Esophagus squamous epithelium (tissue), 5 donors: ENCODE measurements around the gene SLC25A22. TPM values are rescaled to one million over a fixed set of nuclear protein-coding genes. Genes with fewer than 3 reads are reported as not detected.

ENCODE experiments used
- DNase-seq: peaks from one replicate; lab custom pipeline; 2025; lab: John Stamatoyannopoulos, UW
- H3K27ac ChIP-seq, 4 donors: fragments of 200-600 bp; sonication (generic); one replicate each; pipeline ENCODE4 v1.5.1; 2016 to 2019; ENCODE audit warnings: mild to moderate bottlenecking in 1 of 4
- H3K27me3 ChIP-seq, 4 donors: fragments of 200-600 bp; sonication (generic); 1 replicate in 3 of 4; 2 replicates in 1 of 4; pipeline versions ENCODE4 v1.5.1 to v1.6.0; 2017 to 2021; ENCODE audit warnings: antibody characterized with exemption in 1 of 4
- H3K36me3 ChIP-seq, 3 donors: fragments of 200-600 bp; sonication (generic); one replicate each; pipeline ENCODE4 v1.5.1; 2016 to 2019
- H3K4me1 ChIP-seq, 3 donors: fragments of 200-600 bp; sonication (generic); one replicate each; pipeline ENCODE4 v1.5.1; 2017 to 2019
- H3K4me3 ChIP-seq, 4 donors: fragments of 200-600 bp; sonication (generic); 1 replicate in 3 of 4; 2 replicates in 1 of 4; pipeline ENCODE4 v1.5.1; 2016 to 2019; ENCODE audit warnings: mild to moderate bottlenecking in 2 of 4, moderate library complexity in 1 of 4
- H3K9me3 ChIP-seq, 3 donors: fragments of 200-600 bp; sonication (generic); one replicate each; pipeline ENCODE4 v1.5.1; 2016 to 2019
- POLR2A ChIP-seq, 4 donors: fragments of 450-650 bp; IDR thresholded peaks; one replicate each; pipeline ENCODE4 v1.6.1; 2017; ENCODE audit warnings: antibody characterized with exemption in 4 of 4, mild to moderate bottlenecking in 4 of 4, moderate library complexity in 3 of 4
- WGBS, 2 donors: methylation state at CpG; one replicate each; pipeline ENCODE4 v1.1.5; 2018; 5-methylcytosine and 5-hydroxymethylcytosine counted together
- intact Hi-C: fragments of 100-400 bp; cut with DNase I; formaldehyde crosslinking; loops from one replicate; pipeline ENCODE4 v1.15.0; 2022
- total RNA-seq, 4 donors: library from RNA; depleted of rRNA; stranded (reverse); fragments of >200 nt; gene quantifications; one replicate each; pipeline ENCODE4 v1.1.0, GENCODE V29; 2016
- TF ChIP-seq, protein P1 (sequence below), 6 experiments: fragments of 450-650 bp in 4 of 6; fragments of 200-600 bp in 2 of 6; sonication (generic) in 2 of 6; IDR thresholded peaks; one replicate each; pipeline ENCODE4 v1.5.1; 2016 to 2019; ENCODE audit warnings: antibody characterized with exemption in 6 of 6, mild to moderate bottlenecking in 4 of 6, moderate library complexity in 4 of 6
- donor health status: DM: yes; HTN: yes; CAD: no.

Gene SLC25A22
- total RNA-seq, 4 donors from 2014 or later = 4.0 to 14.7 (median 9.8) TPM

DNA sequence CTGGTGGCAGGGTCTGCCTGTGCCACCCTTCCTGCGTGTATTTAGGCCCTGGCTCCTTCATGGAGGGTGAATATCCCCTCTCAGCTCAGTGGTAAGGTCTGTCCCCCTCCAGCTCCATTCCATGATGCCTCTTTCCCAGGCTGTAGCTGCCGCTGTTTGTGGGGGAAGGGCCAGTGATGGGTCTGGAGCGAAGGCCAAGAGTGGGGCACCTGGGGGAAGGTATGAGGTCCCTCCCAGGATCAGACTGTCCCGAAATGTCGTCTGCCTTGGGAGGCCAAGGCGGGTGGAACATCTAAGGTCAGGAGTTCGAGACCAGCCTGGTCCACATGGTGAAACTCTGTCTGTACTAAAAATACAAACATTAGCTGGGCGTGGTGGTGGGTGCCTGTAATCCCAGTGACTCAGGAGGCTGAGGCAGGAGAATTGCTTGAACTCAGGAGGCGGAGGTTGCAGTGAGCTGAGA, 35.8 kb upstream of the SLC25A22 start:
- Histone ChIP-seq H3K27me3 (peaks cover 0 to 37% (median 7%) of the 10 kb centered on the region in 4 donors), H3K27ac (peak overlapping the region; percentile 86 to 94 (median 92)), H3K4me3 (peak overlapping the region; percentile 63 to 88 (median 73)), H3K4me1 (peaks cover 53 to 96% (median 57%) of the 10 kb centered on the region in 3 donors), H3K9me3 (no peaks in the 10 kb centered on the region), H3K36me3 (peaks cover 8 to 32% (median 12%) of the 10 kb centered on the region in 3 donors)
- intact Hi-C loops = no loop called here
- DNase-seq = no peak
- WGBS, 2 donors = 23 to 46% methylated on average over 3 to 4 of the region's 9 CpGs
- TF ChIP-seq, protein P1, sequence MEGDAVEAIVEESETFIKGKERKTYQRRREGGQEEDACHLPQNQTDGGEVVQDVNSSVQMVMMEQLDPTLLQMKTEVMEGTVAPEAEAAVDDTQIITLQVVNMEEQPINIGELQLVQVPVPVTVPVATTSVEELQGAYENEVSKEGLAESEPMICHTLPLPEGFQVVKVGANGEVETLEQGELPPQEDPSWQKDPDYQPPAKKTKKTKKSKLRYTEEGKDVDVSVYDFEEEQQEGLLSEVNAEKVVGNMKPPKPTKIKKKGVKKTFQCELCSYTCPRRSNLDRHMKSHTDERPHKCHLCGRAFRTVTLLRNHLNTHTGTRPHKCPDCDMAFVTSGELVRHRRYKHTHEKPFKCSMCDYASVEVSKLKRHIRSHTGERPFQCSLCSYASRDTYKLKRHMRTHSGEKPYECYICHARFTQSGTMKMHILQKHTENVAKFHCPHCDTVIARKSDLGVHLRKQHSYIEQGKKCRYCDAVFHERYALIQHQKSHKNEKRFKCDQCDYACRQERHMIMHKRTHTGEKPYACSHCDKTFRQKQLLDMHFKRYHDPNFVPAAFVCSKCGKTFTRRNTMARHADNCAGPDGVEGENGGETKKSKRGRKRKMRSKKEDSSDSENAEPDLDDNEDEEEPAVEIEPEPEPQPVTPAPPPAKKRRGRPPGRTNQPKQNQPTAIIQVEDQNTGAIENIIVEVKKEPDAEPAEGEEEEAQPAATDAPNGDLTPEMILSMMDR (IDR thresholded peaks at IDR 0.05) = no peak
- peak in 1 of 4 donors; percentile 7 for TF ChIP-seq POLR2A (IDR thresholded peaks at IDR 0.05)

DNA sequence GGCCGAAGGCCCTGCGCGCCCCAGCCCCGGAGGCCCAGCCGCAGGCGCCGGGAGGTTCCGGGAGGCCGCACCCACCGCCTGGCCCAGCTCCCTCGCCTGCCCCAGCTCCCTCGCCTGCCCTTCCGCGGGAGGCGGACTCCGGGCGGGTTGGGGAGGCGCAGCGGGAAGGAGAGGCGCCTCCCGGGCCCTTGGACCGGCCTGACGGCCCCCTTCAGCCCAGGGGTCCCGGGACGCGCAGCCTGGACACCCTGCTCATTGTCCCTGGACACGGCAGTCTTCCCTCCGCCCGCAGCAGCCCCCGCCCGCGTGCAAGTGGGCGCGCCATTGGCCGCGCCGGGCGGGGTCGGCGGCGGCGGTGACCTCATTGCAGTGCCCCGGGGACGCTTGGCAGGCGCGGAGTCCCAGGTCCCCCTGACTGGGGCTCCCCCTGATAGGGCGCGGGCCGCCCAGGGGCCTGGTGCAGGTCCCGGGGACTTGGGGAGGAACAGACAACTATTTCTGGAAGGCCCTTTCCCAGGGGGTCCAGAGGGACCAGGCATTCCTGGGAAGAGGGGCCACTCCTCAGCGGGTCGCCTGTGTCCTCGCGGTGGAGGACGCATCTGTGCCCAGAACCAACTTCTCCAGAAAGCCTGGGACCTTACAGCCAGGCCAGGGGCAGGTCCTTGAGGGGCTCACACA, 35.2 kb upstream of the SLC25A22 start:
- 0% methylated on average over 10 of the region's 55 CpGs; no CpG with 5 or more reads in 1 of the 2 donors for WGBS, 2 donors
- Histone ChIP-seq H3K4me1 (peaks cover 55 to 96% (median 58%) of the 10 kb centered on the region in 3 donors), H3K9me3 (no peaks in the 10 kb centered on the region)

DNA sequence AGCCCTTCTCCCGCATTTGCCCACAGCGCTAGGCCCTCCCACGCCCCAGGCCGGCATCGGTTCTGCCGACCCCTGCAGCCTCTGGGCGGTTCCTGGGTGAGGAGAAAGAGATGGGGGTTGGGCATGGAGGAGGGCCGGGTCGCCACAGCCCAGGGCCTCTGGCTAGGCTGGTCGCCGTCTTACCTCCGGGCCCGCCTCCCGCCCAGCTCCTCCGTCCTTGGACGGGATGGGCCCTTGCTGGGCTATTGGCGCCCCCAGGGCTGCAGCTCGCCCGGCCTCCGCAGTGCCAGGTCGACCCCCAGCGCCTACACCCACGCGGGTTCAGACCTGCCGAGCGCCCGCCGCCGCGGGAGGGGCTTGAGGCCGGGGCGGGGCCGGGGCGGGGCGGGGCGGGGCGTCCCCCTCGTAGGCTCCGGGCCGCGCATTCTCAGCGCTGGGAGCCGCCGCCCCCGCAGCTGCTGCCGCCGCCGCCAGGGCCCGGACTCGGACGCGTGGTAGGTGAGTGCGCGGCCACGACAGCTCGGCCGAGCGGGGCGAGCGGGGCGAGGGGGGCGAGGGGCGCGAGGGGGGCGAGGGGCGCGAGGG, 34.5 kb upstream of the SLC25A22 start, which contains the start of gene CD151:
TSS of gene CD151 (plus strand) at position 424 of the 585 bp plus-strand sequence. CDS start 3,118 bp downstream, outside the sequence.
- WGBS, 2 donors = no CpG with 5 or more reads among the region's 67 CpGs
- Histone ChIP-seq H3K27ac (peak within 1 kb of the TSS; percentile 86 to 94 (median 92)), H3K9me3 (no peaks in the 10 kb centered on the region), H3K36me3 (peaks cover 0 to 20% (median 6%) of the 10 kb centered on the region in 3 donors), H3K4me1 (peaks cover 61 to 96% (median 64%) of the 10 kb centered on the region in 3 donors), H3K27me3 (peaks cover 0 to 50% (median 7%) of the 10 kb centered on the region in 4 donors), H3K4me3 (peak within 1 kb of the TSS; percentile 63 to 88 (median 73))
- DNase-seq = no peak
- intact Hi-C loops = no loop called here
- TF ChIP-seq POLR2A (IDR thresholded peaks at IDR 0.05) = no peak
- TF ChIP-seq, protein P1 (IDR thresholded peaks at IDR 0.05) = no peak

More for the DNA sequence above, 35.2 kb upstream of the SLC25A22 start:
- Histone ChIP-seq H3K4me3 (peak overlapping the region; percentile 63 to 88 (median 73)), H3K36me3 (peaks cover 1 to 26% (median 12%) of the 10 kb centered on the region in 3 donors), H3K27me3 (peaks cover 0 to 43% (median 7%) of the 10 kb centered on the region in 4 donors), H3K27ac (peak overlapping the region; percentile 86 to 94 (median 92))
- peak in 2 of 4 donors; percentile 38 to 49 for TF ChIP-seq POLR2A (IDR thresholded peaks at IDR 0.05)
- TF ChIP-seq, protein P1 (IDR thresholded peaks at IDR 0.05) = no peak
- no peak for DNase-seq
- intact Hi-C loops = no loop called here

DNA sequence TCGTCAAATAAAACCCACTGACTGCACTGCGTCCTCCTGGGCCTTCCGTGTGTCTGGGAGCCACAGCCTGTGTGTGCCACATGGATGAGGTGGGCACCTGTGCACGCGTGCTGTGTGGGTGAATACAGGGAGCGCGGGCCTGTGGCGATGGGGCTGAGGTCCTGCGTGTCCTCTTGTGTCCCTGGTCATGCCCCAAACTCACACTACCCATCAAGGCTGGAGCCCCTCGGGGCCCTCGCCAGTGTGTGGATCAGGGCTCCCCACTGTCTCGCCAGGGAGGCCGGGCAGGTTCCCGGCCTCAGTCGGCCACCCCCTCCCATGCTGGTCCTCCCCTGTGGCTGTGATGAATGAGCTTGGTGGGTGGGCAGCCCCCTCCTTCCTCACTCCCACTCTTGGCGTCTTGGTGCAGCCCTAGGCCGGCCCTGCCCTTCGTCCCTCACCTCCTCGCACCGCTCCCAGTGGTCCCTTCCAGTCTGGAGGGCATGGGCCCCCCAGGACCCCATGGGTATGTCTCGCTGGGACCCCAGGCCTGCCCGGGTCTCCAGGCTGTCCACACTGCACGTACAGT, 34.0 kb upstream of the SLC25A22 start:
- no peak for DNase-seq
- TF ChIP-seq, protein P1 (IDR thresholded peaks at IDR 0.05) = no peak
- TF ChIP-seq POLR2A (IDR thresholded peaks at IDR 0.05) = no peak
- 66% methylated on average over 12 of the region's 23 CpGs; no CpG with 5 or more reads in 1 of the 2 donors for WGBS, 2 donors
- intact Hi-C loops = no loop called here
- Histone ChIP-seq H3K27me3 (peaks cover 0 to 55% (median 7%) of the 10 kb centered on the region in 4 donors), H3K4me3 (peak overlapping the region; percentile 63 to 88 (median 73)), H3K27ac (peak overlapping the region; percentile 72 to 94 (median 90)), H3K4me1 (peaks cover 66 to 96% (median 68%) of the 10 kb centered on the region in 3 donors), H3K9me3 (no peaks in the 10 kb centered on the region), H3K36me3 (peaks cover 0 to 14% (median 2%) of the 10 kb centered on the region in 3 donors)
